NCI-H1092 (cell line): ENCODE data around the gene A4GNT.
A peak's percentile ranks its signal among the peaks of the same experiment; 100 is the strongest.
"Not testable (repeated sequence)": the region's sequence is repeated elsewhere in the genome, so short reads cannot be mapped to it uniquely, and the experiment has no call there.

Experiments
- DNase-seq: peaks from one replicate; lab custom pipeline; 2025; lab: John Stamatoyannopoulos, UW

Gene A4GNT

GRCh38 chr3:138132239-138132638 is at the start of gene A4GNT:
TSS of gene A4GNT (minus strand) at chr3:138132390. CDS start at chr3:138131256, 1,134 bp downstream.
- DNase-seq, result no peak

DNA sequence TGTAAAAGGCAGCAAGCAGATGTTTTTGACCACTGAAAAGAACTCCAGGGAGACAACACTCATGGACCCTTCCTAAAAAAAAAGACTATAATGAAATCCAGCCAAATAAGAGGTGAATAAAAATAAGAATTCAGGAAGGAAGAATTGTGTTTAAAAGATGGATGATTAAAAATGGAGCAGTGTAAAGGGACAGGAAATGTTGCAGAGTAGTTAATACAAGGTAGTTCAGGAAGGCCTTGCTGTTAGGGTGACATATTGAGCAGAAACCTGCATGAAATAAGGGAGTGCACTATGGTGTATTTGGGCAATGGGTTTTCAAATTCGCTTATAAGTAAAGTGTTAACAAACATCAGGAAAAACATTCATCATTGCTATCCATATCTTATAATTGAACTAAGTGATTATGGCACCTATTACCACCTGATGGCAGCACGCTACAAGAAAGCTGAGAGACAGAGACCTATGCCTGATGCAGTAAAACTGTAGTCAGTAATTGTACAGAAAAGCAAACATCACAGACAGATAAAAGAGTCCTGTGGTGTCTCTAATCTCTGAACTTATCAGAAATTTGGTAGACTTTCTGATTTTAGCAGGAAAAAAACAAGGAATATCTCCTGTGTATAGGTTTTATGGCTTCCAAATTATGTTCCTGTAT is 48.3 kb upstream of the A4GNT start:
- peak; percentile 23 for DNase-seq

- peak; percentile 86 for DNase-seq
These were observed 42.4 kb upstream of the A4GNT start, which contains the start of gene DBR1 for GRCh38 chr3:138174421-138175131. TSS of gene DBR1 (minus strand) at chr3:138174921. CDS start at chr3:138174795, 126 bp downstream.

GRCh38 chr3:138173769-138174420 is 41.7 kb upstream of the A4GNT start:
- DNase-seq, result no peak

GRCh38 chr3:138172625-138173024 is 40.4 kb upstream of the A4GNT start:
- DNase-seq, result no peak

DNA sequence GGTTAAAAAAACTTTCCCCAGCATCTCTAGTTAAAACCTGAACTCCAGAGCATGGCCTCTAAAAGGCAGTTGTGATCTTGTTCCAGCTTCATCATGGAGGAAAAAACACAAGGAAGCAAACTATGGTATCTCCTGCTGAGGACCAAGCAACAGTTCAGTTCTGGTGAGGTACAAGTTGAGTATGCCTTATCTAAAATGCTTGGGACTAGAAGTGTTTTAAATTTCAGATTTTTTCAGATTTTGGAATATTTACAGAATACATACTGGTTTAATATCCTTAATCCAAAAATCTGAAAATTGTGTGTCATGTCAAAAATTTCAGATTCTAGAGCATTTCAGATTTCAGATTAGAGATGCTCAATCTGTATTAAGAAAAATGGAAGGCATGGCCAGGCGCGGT is 32.9 kb upstream of the A4GNT start:
- no peak for DNase-seq

DNA sequence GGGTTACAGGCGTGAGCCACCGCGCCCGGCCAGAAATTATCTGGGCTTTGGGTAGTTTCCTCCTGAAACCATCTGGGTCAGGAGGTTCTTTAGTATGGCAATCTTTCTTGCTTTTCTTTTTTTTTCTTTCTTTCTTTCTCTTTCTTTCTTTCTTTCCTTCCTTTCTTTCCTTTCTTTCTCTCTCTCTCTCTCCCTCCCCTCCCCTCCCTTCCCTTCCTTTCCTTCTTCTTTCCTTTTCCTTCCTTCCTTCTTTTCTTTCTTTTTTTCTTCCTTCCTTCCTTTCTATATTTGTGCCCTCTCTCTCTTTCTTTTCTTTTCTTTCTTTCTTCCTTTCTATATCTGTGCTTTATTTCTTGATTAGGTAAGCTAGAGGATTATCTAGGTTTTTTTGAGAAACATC is 25.6 kb upstream of the A4GNT start:
- no peak for DNase-seq

DNA sequence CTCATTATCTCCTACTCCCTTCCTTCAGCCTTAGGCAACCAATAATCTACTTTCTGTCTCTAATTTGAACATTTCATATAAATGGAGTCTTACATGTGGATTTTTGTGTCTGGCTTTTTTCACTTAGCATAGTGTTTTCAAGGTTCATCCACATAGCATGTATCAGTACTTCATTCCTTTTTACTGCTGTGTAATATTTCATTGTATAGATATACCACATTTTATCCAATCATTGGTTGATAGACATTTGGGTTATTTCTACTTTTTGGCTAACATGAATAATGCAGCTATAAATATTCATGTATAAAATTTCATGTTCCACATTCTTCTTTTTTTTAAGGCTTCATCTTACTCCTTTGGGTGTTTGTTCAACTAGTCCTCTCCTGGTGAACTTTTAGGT is 22.3 kb upstream of the A4GNT start:
- no peak for DNase-seq

- no peak for DNase-seq
These were observed 16.3 kb upstream of the A4GNT start for GRCh38 chr3:138148503-138148902.

- not testable (repeated sequence) for DNase-seq
These were observed 10.0 kb upstream of the A4GNT start for GRCh38 chr3:138142181-138142580.

DNA sequence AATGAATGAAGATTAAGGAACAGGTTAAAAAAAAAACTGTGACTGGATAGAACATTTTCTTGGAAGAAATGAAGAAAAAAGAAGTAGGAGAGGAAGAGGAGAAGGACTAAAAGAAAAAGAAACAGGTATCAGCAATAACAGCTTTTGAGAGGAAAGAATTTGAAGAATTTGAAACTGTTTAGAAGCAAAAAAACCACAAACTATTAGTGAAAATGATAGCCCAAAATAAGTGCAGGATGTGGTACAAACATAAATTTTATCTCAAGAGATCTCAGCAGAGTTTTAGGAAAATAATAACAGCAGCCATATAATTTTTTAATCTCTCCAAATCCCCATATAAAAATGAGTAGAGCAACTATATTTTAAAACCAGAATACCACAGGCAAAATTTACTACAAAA is 8.8 kb upstream of the A4GNT start:
- no peak for DNase-seq

- no peak for DNase-seq
These were observed 7.5 kb upstream of the A4GNT start for GRCh38 chr3:138139691-138140090.

- DNase-seq, result no peak
These were observed 5.7 kb upstream of the A4GNT start for GRCh38 chr3:138137861-138138260.

GRCh38 chr3:138136201-138136600 is 4.0 kb upstream of the A4GNT start:
- DNase-seq, result no peak

DNA sequence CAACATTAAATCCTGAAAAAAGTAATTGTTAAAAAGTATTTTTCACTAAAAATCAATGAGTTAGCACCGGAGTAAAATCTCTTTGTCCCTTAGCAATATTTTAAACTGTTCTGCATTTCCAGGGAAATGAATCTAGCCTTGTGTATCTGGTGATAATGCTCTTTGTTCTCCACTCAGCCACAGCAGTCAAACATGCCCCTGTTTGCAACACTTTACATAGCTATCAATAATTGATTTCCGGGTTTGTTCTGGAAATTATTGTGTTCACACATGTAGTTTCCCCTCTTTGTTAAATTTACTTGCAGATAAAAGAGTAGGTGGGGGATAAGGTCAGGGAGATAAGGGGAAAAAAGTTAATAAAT is 3.6 kb upstream of the A4GNT start:
- DNase-seq, result no peak

DNA sequence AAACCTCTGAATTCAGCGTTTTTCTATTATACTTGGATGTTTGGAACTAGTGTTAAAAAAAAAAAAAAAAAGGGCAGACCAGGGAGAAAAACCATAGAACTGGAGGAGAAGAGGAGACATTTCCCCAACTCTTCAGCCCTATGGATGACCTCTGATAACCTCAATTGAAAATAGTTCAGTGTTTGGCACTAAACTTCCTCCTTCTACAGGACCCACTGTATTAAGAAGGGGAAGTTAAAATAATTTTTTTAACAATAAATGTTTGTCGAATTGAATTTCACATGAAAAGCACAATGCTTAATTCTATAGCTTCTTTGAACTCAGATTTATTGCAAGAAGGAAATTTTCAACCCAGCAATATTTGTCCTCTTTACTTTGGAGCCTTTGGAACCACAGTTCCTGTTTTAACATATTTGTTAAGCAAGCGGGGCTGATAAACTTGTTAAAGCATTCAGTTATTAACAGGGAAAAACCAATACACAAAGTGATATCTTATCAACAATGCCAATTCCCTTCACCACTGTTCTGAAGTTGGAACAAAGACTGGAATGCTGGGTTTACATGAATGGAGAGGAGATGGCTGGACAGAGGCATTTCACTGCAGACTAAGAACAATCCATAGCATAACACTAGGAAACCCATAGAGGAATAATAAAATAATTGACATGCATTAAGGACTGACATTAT is 3.1 kb upstream of the A4GNT start:
- DNase-seq, result no peak

GRCh38 chr3:138127636-138128365 is 4.4 kb downstream of the A4GNT start:
- no peak for DNase-seq

DNA sequence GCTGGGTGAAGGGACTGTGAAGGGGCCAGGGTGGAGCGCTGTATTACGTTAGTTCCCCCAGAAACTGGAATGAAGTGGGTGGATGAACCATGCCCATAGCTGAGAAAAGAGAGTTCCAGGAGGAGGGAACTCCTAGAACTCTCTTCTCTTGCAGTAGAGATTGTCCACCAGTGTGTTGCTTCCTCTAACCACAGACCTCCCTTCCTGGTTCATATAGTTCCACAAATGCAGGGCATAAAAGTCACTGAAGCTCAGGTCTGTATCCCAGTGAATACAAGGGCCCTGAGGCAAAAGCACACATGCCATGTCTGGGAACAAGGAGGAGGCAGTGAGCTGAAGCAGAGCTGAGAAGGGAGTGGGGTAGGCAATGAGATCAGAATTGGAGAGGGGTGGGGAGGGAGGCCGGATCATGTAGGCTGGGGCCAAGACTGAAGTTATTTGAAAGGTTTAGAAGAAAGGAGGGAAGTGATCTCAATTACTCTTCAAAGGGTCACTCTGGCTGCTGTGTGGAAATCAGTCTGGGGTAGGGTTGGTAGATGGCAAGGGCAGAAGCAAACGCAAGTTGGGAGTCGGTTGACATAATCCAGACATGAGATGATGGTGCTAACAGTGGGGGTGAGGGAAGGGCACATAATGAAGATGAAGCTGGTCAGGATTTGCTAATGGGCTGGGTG is 6.5 kb downstream of the A4GNT start:
- no peak for DNase-seq

DNA sequence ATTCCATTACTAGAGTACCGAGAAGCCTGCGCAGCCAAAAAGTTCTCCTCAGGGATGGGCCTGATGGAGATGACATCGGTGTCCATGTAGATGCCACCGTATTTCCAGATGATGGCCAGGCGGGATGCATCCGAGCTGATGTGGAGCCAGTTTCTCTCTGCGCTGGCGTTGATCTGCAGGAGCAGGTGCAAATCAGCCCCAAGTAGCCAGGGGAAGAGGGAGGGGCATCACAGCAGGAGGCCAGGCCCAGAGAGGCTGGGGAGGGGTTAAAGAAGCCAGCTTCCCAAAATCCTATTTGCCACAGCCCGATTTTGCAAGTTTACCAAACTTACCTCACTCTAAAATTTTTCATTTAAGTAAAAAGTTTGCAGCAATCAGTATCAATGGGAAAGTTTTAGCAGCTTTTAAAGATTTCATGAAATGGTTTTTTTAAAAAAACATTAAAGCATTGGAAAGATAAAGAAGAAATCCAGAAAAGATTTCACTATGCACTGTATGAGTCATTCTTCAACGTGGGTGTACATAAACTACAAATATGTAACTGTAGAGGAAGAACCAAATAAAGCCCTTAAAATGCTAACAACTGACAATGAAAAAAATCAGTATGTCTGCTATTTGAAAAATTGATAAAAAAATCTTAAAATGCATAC is 7.4 kb downstream of the A4GNT start:
- no peak for DNase-seq

GRCh38 chr3:138124188-138124587 is 8.0 kb downstream of the A4GNT start:
- DNase-seq, result no peak

DNA sequence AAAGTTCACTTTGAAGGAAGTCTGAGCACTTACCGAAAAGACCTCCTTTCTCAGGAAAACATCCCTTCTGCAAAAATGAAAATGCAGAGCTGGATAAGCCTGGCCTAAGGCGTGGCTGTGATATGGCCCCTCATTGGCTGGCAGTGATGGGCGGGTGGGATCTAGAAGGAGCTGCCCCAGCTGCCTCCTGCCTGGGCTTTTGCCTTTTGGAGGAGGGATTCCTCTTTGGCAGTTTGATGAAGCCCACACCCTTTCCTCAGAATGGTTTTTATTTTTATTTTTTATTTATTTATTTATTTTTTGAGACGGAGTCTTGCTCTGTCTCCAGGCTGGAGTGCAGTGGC is 12.8 kb downstream of the A4GNT start:
- DNase-seq, result no peak
